ENCODE results near the gene KRTAP1-5. TPM values are rescaled to one million over a fixed set of nuclear protein-coding genes. Genes with fewer than 3 reads are reported as not detected.

The KRTAP1-5 gene
- total and polyA plus RNA-seq, 2 donors (not counting 1 experiment from before 2014, with no cell fraction given) = not detected

GRCh38 chr17:40986920-40987319 lies 40.1 kb downstream of the KRTAP1-5 start:
- ATAC-seq (ENCODE audit: low read depth) = no peak

GRCh38 chr17:40984226-40984625 lies 42.8 kb downstream of the KRTAP1-5 start, which contains the start of gene KRT40:
TSS of gene KRT40 (minus strand) at chr17:40984326. CDS start at chr17:40984273, 53 bp downstream.
- Mint-ChIP-seq H3K9me3 (ENCODE audit: insufficient read depth) (no peaks in the 10 kb centered on the region), H3K27me3 (peaks cover 41% of the 10 kb centered on the region), H3K27ac (no peak within 1 kb of the TSS), H3K4me1 (no peaks in the 10 kb centered on the region), H3K4me3 (no peak within 1 kb of the TSS)
- H3K9me3 ChIP-seq (ENCODE audit: control extremely low read depth in 1 of 3, control insufficient read depth in 2 of 3, insufficient read depth in 1 of 3, low read length in 2 of 3) = peaks cover 0 to 3% (median 0%) of the 10 kb centered on the region in 3 donors
- ATAC-seq (ENCODE audit: low read depth) (no peak), DNase-seq (no peak)
- H2AFZ ChIP-seq (ENCODE audit: insufficient read depth, low read depth, low read length, poor library complexity, severe bottlenecking) = no peak within 1 kb of the TSS
- intact Hi-C loops (cut with micrococcal nuclease) = no loop called here
- CTCF ChIA-PET = no interaction called here
- no peak within 1 kb of the TSS for H3K4me2 ChIP-seq (replicated peaks; ENCODE audit: low read depth, low read length, poor library complexity, severe bottlenecking)
- no peak within 1 kb of the TSS for H3K4me3 ChIP-seq (ENCODE audit: control extremely low read depth in 1 of 5, extremely low read depth in 1 of 5, insufficient read depth in 1 of 5, low read depth in 2 of 5, low read length in 4 of 5)
- no peak within 1 kb of the TSS for H3K9ac ChIP-seq (ENCODE audit: low read length)
- H3K79me2 ChIP-seq (ENCODE audit: control insufficient read depth, insufficient read depth, low read length) = no peaks in the 10 kb centered on the region
- no CpG with 5 or more reads among the region's 3 CpGs for WGBS (ENCODE audit: insufficient coverage)
- H3K27me3 ChIP-seq (replicated peaks in 1 of 4; ENCODE audit: control extremely low read depth in 1 of 4, control insufficient read depth in 3 of 4, insufficient read depth in 4 of 4, low read length in 3 of 4) = peaks cover 0 to 16% (median 6%) of the 10 kb centered on the region in 4 experiments
- H3K4me1 ChIP-seq (ENCODE audit: control insufficient read depth in 2 of 2, insufficient read depth in 2 of 2, low read length in 2 of 2) = no peaks in the 10 kb centered on the region
- H4K20me1 ChIP-seq (ENCODE audit: control insufficient read depth, insufficient read depth, low read length, poor library complexity, severe bottlenecking) = no peaks in the 10 kb centered on the region
- no peaks in the 10 kb centered on the region for H3K36me3 ChIP-seq (replicated peaks in 1 of 2; ENCODE audit: control extremely low read depth in 1 of 2, control insufficient read depth in 1 of 2, extremely low read depth in 1 of 2, insufficient read depth in 2 of 2, low read length in 1 of 2)
- POLR2A ChIA-PET = no interaction called here
- no peak within 1 kb of the TSS for H3K27ac ChIP-seq (ENCODE audit: low read length in 2 of 2)
- TF ChIP-seq CTCF (IDR thresholded peaks at IDR 0.05) (no peak), EZH2 (IDR thresholded peaks at IDR 0.05; ENCODE audit: borderline replicate concordance, insufficient read depth, low read depth, low read length, poor library complexity, severe bottlenecking) (no peak)

More at GRCh38 chr17:40986920-40987319, 40.1 kb downstream of the KRTAP1-5 start:
- H3K9ac ChIP-seq (ENCODE audit: low read length) = no peak overlapping the region
- H3K4me2 ChIP-seq (replicated peaks; ENCODE audit: low read depth, low read length, poor library complexity, severe bottlenecking) = no peak overlapping the region
- no peak overlapping the region for H3K27ac ChIP-seq (ENCODE audit: low read length in 2 of 2)
- POLR2A ChIA-PET = no interaction called here
- no peaks in the 10 kb centered on the region for H4K20me1 ChIP-seq (ENCODE audit: control insufficient read depth, insufficient read depth, low read length, poor library complexity, severe bottlenecking)
- H3K4me1 Mint-ChIP-seq = no peaks in the 10 kb centered on the region
- H3K27ac Mint-ChIP-seq = no peak overlapping the region
- no peak overlapping the region for H3K4me3 ChIP-seq (ENCODE audit: control extremely low read depth in 1 of 5, extremely low read depth in 1 of 5, insufficient read depth in 1 of 5, low read depth in 2 of 5, low read length in 4 of 5)
- peaks cover 45% of the 10 kb centered on the region for H3K27me3 Mint-ChIP-seq
- no peak overlapping the region for H2AFZ ChIP-seq (ENCODE audit: insufficient read depth, low read depth, low read length, poor library complexity, severe bottlenecking)
- H3K79me2 ChIP-seq (ENCODE audit: control insufficient read depth, insufficient read depth, low read length) = no peaks in the 10 kb centered on the region
- CTCF ChIA-PET = no interaction called here
- 86% methylated on average over 7 of the region's 8 CpGs for WGBS (ENCODE audit: insufficient coverage)
- DNase-seq = no peak
- H3K4me1 ChIP-seq (ENCODE audit: control insufficient read depth in 2 of 2, insufficient read depth in 2 of 2, low read length in 2 of 2) = no peaks in the 10 kb centered on the region
- H3K4me3 Mint-ChIP-seq = no peak overlapping the region
- intact Hi-C loops (cut with micrococcal nuclease) = no loop called here
- H3K9me3 ChIP-seq (ENCODE audit: control extremely low read depth in 1 of 3, control insufficient read depth in 2 of 3, insufficient read depth in 1 of 3, low read length in 2 of 3) = peaks cover 0 to 3% (median 0%) of the 10 kb centered on the region in 3 donors
- TF ChIP-seq CTCF (IDR thresholded peaks at IDR 0.05) (no peak), EZH2 (IDR thresholded peaks at IDR 0.05; ENCODE audit: borderline replicate concordance, insufficient read depth, low read depth, low read length, poor library complexity, severe bottlenecking) (no peak)
- no peaks in the 10 kb centered on the region for H3K9me3 Mint-ChIP-seq (ENCODE audit: insufficient read depth)
- H3K27me3 ChIP-seq (replicated peaks in 1 of 4; ENCODE audit: control extremely low read depth in 1 of 4, control insufficient read depth in 3 of 4, insufficient read depth in 4 of 4, low read length in 3 of 4) = peaks cover 0 to 14% (median 6%) of the 10 kb centered on the region in 4 experiments
- no peaks in the 10 kb centered on the region for H3K36me3 ChIP-seq (replicated peaks in 1 of 2; ENCODE audit: control extremely low read depth in 1 of 2, control insufficient read depth in 1 of 2, extremely low read depth in 1 of 2, insufficient read depth in 2 of 2, low read length in 1 of 2)

Measured in B cell (primary cell).